DND-41 (cell line): ENCODE data around the gene ABHD5.

Experiments
- EZH2 ChIP-seq: IDR thresholded peaks from 3 replicates; pipeline ENCODE4 v1.6.1; 2012; ENCODE audit warnings: borderline replicate concordance, low read depth, mild to moderate bottlenecking, moderate library complexity, low read length, inconsistent platforms; ENCODE audit not compliant: severe bottlenecking
- TF ChIP-seq, protein P1 (sequence below): IDR thresholded peaks from 2 replicates; pipeline ENCODE4 v1.5.1; 2012; ENCODE audit warnings: borderline replicate concordance, low read length, moderate library complexity, mild to moderate bottlenecking; ENCODE audit not compliant: poor library complexity, severe bottlenecking; ENCODE audit errors: extremely low read depth

DNA sequence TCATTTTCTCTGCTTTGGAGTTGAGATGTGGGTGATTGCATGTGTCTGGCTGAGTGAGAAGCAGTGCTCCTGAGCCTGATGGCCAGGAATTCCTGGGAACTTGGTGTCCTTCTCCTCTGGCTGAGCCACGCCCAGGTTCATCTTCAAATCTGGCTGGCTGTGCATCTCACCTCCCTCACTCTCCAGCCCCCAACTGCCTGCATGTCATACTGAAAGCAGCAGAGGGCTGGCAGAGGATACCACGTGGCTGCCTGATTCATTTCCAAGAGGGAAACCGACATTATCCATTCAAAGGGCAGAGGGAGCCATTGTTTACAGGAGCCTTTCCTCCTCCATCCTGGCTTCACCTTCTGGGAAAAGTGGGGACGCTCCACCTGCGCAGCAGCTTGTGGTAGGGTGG is 57.4 kb downstream of the ABHD5 start:
- TF ChIP-seq EZH2, result no peak
- TF ChIP-seq, protein P1, sequence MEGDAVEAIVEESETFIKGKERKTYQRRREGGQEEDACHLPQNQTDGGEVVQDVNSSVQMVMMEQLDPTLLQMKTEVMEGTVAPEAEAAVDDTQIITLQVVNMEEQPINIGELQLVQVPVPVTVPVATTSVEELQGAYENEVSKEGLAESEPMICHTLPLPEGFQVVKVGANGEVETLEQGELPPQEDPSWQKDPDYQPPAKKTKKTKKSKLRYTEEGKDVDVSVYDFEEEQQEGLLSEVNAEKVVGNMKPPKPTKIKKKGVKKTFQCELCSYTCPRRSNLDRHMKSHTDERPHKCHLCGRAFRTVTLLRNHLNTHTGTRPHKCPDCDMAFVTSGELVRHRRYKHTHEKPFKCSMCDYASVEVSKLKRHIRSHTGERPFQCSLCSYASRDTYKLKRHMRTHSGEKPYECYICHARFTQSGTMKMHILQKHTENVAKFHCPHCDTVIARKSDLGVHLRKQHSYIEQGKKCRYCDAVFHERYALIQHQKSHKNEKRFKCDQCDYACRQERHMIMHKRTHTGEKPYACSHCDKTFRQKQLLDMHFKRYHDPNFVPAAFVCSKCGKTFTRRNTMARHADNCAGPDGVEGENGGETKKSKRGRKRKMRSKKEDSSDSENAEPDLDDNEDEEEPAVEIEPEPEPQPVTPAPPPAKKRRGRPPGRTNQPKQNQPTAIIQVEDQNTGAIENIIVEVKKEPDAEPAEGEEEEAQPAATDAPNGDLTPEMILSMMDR, result no peak
